ENCODE results near the gene ZNF135. TPM values are rescaled to one million over a fixed set of nuclear protein-coding genes. Genes with fewer than 3 reads are reported as not detected.
A peak's percentile ranks its signal among the peaks of the same experiment; 100 is the strongest.

The ZNF135 gene
- polyA plus RNA-seq, 1 of the 3 experiments (the other 2 are of a cell fraction): 0.41 TPM

- Histone ChIP-seq H3K79me2 (ENCODE audit: insufficient read depth) (no peaks in the 10 kb centered on the region), H3K9ac (no peak overlapping the region), H3K4me2 (no peak overlapping the region), H3K27ac (ENCODE audit: low read depth in 2 of 2, low read length in 1 of 2) (no peak overlapping the region), H3K27me3 (ENCODE audit: insufficient read depth) (no peaks in the 10 kb centered on the region), H4K20me1 (ENCODE audit: insufficient read depth) (no peaks in the 10 kb centered on the region), H3K9me3 (no peaks in the 10 kb centered on the region), H3F3A (replicated peaks; ENCODE audit: insufficient read depth) (no peaks in the 10 kb centered on the region), H3K9me2 (no peaks in the 10 kb centered on the region), H3K4me3 (ENCODE audit: low read depth in 2 of 2, low read length in 1 of 2) (peak overlapping the region in 1 of 2 experiments; percentile 28; a peak in 1 of 4 replicates), H3K4me1 (ENCODE audit: control insufficient read depth in 1 of 2, insufficient read depth in 2 of 2, low read depth in 1 of 2, low read length in 1 of 2) (no peaks in the 10 kb centered on the region), H2AFZ (ENCODE audit: low read depth) (no peak overlapping the region), H3K36me3 (replicated peaks in 1 of 2; ENCODE audit: control insufficient read depth in 1 of 2, insufficient read depth in 2 of 2, low read length in 1 of 2) (no peaks in the 10 kb centered on the region)
- ChIA-PET POLR2A (interaction anchor here (1.0 to 1.4 kb wide), 3 partner anchors 14 to 124 kb away, joined by 3 to 5 read pairs (median 4); partner anchors contain the start of genes ZNF274 and ZNF606), CTCF (no interaction called here)
- 83% methylated on average over 8 of the region's 28 CpGs for WGBS (ENCODE audit: low lambda C conversion rate)
- DNase-seq: no peak
- TF ChIP-seq PBX3 (IDR thresholded peaks at IDR 0.05): no peak
- TF ChIP-seq RXRA (IDR thresholded peaks at IDR 0.05; ENCODE audit: borderline replicate concordance, low read depth): no peak
- no peak for TF ChIP-seq YY1 (IDR thresholded peaks at IDR 0.05; ENCODE audit: low read depth)
- no peak for TF ChIP-seq NRF1 (IDR thresholded peaks at IDR 0.05; ENCODE audit: low read depth, low read length)
- no peak for TF ChIP-seq EP300 (IDR thresholded peaks at IDR 0.05; ENCODE audit: borderline replicate concordance in 1 of 2, low read depth in 1 of 2, low read length in 1 of 2)
- TF ChIP-seq TEAD4 (IDR thresholded peaks at IDR 0.05; ENCODE audit: borderline replicate concordance, insufficient read depth): no peak
- TF ChIP-seq CHD2 (IDR thresholded peaks at IDR 0.05; ENCODE audit: low read length, partially characterized antibody): no peak
- TF ChIP-seq POLR2AphosphoS5 (IDR thresholded peaks at IDR 0.05; ENCODE audit: low read depth, low read length): no peak
- TF ChIP-seq REST (IDR thresholded peaks at IDR 0.05; ENCODE audit: low read depth, low read length): no peak
- no peak for TF ChIP-seq FOXJ3 (CRISPR knock-in tag; IDR thresholded peaks at IDR 0.05)
- TF ChIP-seq TCF12 (IDR thresholded peaks at IDR 0.05): no peak
- no peak for TF ChIP-seq GATA2 (CRISPR knock-in tag; IDR thresholded peaks at IDR 0.05)
These were observed 593 bp downstream of the ZNF135 start for GRCh38 chr19:58059671-58060078.

GRCh38 chr19:58060231-58060630 lies 1.1 kb downstream of the ZNF135 start:
- no peak overlapping the region; a peak in 1 of 4 replicates for H3K4me3 ChIP-seq (ENCODE audit: low read depth in 2 of 2, low read length in 1 of 2)
- H3K9me2 ChIP-seq: no peaks in the 10 kb centered on the region
- ChIA-PET CTCF (no interaction called here), POLR2A (no interaction called here)
- H3K4me2 ChIP-seq: no peak overlapping the region
- no peaks in the 10 kb centered on the region for H3K9me3 ChIP-seq
- H3K4me1 ChIP-seq (ENCODE audit: control insufficient read depth in 1 of 2, insufficient read depth in 2 of 2, low read depth in 1 of 2, low read length in 1 of 2): no peaks in the 10 kb centered on the region
- WGBS (ENCODE audit: low lambda C conversion rate): 87% methylated on average over 24 of the region's 24 CpGs
- H3K27ac ChIP-seq (ENCODE audit: low read depth in 2 of 2, low read length in 1 of 2): no peak overlapping the region
- no peaks in the 10 kb centered on the region for H3K36me3 ChIP-seq (replicated peaks in 1 of 2; ENCODE audit: control insufficient read depth in 1 of 2, insufficient read depth in 2 of 2, low read length in 1 of 2)
- no peaks in the 10 kb centered on the region for H3K27me3 ChIP-seq (ENCODE audit: insufficient read depth)
- no peak overlapping the region for H2AFZ ChIP-seq (ENCODE audit: low read depth)
- H3K79me2 ChIP-seq (ENCODE audit: insufficient read depth): no peaks in the 10 kb centered on the region
- TF ChIP-seq SMC3 (IDR thresholded peaks at IDR 0.05; ENCODE audit: low read depth, low read length) (no peak), POLR2AphosphoS5 (IDR thresholded peaks at IDR 0.05; ENCODE audit: low read depth, low read length) (no peak), ELF1 (IDR thresholded peaks at IDR 0.05) (no peak), TCF12 (IDR thresholded peaks at IDR 0.05) (no peak), NFIC (IDR thresholded peaks at IDR 0.05; ENCODE audit: borderline replicate concordance) (no peak), CHD2 (IDR thresholded peaks at IDR 0.05; ENCODE audit: low read length, partially characterized antibody) (no peak), GABPA (IDR thresholded peaks at IDR 0.05; ENCODE audit: low read depth) (no peak), YY1 (IDR thresholded peaks at IDR 0.05; ENCODE audit: low read depth) (no peak), IRF3 (IDR thresholded peaks at IDR 0.05; ENCODE audit: low read depth, low read length) (no peak)
- DNase-seq: no peak
- no peak overlapping the region for H3K9ac ChIP-seq
- no peaks in the 10 kb centered on the region for H4K20me1 ChIP-seq (ENCODE audit: insufficient read depth)
- H3F3A ChIP-seq (replicated peaks; ENCODE audit: insufficient read depth): no peaks in the 10 kb centered on the region

Measured in SK-N-SH (cell line).